ENCODE results near the gene EGFL8. TPM values are rescaled to one million over a fixed set of nuclear protein-coding genes. Genes with fewer than 3 reads are reported as not detected.
"Not testable (repeated sequence)": the region's sequence is repeated elsewhere in the genome, so short reads cannot be mapped to it uniquely, and the experiment has no call there.

Gene EGFL8
- total RNA-seq, 2 donors from 2014 or later = 6.7 to 10.1 TPM

GRCh38 chr6:32190054-32190851 is 25.9 kb downstream of the EGFL8 start, which contains the start of gene PBX2:
Gene PBX2, minus strand, starts transcription at chr6:32190202. Its CDS starts 287 bp downstream, at chr6:32189915.
- Mint-ChIP-seq H3K4me1 (peaks cover 48% of the 10 kb centered on the region), H3K36me3 (ENCODE audit: low read depth) (peaks cover 76% of the 10 kb centered on the region), H3K27me3 (no peaks in the 10 kb centered on the region), H3K27ac (peak within 1 kb of the TSS; percentile 98), H3K9me3 (no peaks in the 10 kb centered on the region), H3K4me3 (peak within 1 kb of the TSS; percentile 98)
- ATAC-seq (replicated peaks) = peak; percentile 63

DNA sequence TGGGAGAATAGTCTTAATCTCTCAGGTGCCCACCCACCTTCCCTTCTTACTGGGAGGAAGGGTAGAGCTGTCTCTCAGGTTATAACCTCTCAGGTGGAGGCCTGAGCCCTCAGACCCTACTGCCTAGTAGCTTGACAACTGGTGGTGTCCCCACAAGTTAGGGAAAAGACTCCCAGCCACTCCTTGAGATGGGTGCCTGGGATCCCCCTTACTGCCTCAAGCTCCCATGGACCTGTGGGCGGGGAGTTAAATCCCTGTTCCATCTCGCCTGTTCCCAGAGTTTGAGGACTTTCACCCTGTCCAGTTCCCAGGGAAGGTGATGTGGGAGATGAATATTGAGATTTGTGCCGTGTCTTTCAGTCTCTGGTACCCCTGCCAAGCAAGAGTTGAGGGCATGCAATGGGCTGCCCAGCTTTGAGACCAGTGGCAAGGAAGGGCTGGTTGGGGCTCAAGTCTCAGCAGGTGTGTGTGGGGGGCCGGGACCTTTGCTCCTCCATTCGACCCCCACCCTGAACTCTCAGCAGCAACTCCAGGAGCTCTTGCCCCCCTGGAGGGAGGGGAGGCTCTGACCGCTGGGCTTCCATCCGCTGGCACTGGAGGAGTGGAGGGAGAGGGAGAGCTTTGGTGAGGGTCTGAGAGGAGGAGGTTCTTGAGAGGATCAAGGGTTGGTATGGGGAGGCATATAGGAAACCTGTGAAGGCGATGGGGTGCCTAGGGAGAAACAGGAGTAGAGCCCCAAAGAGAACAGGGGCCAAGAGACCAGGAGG is 26.7 kb downstream of the EGFL8 start:
- peak overlapping the region; percentile 98 for H3K4me3 Mint-ChIP-seq
- H3K27me3 Mint-ChIP-seq = no peaks in the 10 kb centered on the region
- H3K27ac Mint-ChIP-seq = peak overlapping the region; percentile 98
- ATAC-seq (replicated peaks) = no peak
- peaks cover 43% of the 10 kb centered on the region for H3K4me1 Mint-ChIP-seq
- peaks cover 68% of the 10 kb centered on the region for H3K36me3 Mint-ChIP-seq (ENCODE audit: low read depth)
- H3K9me3 Mint-ChIP-seq = no peaks in the 10 kb centered on the region

DNA sequence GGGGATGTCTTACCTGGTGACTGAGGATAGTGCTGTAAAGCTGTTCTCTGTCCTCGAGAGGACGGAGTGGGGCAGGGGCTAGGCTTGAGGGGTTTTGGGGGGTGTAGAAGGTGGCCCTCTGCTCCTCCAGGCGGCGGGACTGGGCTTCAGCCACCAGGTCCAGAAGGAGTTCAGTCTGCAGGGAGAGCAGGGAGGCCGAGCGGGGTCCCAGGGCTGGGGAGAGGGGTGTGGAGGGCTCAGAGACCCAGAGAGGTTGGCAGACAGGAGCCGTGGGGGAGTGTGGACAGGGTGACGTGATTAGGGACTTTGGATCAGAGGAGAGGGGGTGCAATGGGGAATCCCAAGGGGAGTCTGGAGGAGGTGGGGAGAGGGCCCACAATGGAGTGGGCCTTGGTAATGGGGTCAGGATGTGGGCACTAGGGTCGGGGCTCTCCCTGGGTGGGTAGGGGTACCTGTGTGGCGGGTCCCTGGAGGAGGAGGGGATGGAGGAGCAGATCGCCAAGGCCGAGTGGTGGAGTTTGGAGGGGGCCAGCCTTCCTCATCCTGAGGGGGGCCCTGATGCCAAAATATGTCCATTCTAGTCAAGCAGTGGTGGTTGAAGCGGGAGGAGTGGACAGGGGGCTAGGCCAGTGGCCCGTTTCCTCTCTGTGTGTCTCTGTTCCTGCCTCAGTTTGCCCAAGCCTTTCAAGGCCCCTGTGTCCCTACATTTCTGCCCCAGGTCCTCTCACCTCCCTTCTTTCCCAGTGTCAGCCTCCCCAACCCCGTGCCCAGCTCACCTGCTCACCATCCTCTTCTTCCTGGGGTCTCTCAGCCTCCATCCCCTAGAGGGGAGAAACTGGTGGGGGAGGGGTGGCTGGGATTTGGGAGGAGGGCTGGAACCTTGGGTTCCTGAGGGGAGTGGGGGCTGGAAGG is 27.6 kb downstream of the EGFL8 start:
- Mint-ChIP-seq H3K4me3 (peak overlapping the region; percentile 98), H3K36me3 (ENCODE audit: low read depth) (peaks cover 59% of the 10 kb centered on the region), H3K9me3 (no peaks in the 10 kb centered on the region), H3K27ac (peak overlapping the region; percentile 98), H3K27me3 (no peaks in the 10 kb centered on the region), H3K4me1 (peaks cover 39% of the 10 kb centered on the region)
- no peak for ATAC-seq (replicated peaks)

DNA sequence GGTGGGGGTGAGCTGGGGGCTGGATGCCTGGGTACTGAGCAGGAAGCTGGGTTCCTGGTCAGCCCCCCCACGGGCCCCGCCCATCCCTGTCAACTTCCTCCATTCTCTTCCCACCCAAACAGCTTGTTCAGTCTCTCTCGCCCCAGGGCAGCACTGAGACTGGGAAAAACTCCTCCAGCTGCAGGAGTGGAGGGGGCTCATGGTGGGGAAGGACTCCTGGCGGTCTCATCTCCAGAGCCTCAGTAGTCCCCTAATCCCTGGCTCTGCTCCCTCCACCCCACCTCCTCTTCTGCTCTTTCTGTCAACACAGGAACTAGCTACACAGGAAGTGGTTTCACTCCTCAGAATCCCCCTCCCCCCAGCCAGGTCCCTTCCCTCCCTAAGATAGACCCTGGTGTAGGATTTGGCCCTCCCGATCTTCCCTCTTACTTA is 28.2 kb downstream of the EGFL8 start, which contains the start of gene GPSM3:
Gene GPSM3 (minus strand): TSS at position 36 of the 432 bp plus-strand sequence. CDS start 130 bp downstream, outside the sequence.
- H3K36me3 Mint-ChIP-seq (ENCODE audit: low read depth) = peaks cover 53% of the 10 kb centered on the region
- H3K4me3 Mint-ChIP-seq = peak within 1 kb of the TSS; percentile 98

GRCh38 chr6:32193096-32193495 is 28.7 kb downstream of the EGFL8 start:
- H3K27me3 Mint-ChIP-seq; H3K9me3 Mint-ChIP-seq; ATAC-seq (replicated peaks): not testable (repeated sequence)
- H3K27ac Mint-ChIP-seq = peak overlapping the region; percentile 98
- H3K36me3 Mint-ChIP-seq (ENCODE audit: low read depth) = peaks cover 48% of the 10 kb centered on the region
- peak overlapping the region; percentile 98 for H3K4me3 Mint-ChIP-seq
- H3K4me1 Mint-ChIP-seq = peaks cover 32% of the 10 kb centered on the region

More for the DNA sequence above, 28.2 kb downstream of the EGFL8 start, which contains the start of gene GPSM3:
- Mint-ChIP-seq H3K27ac (peak within 1 kb of the TSS; percentile 98), H3K9me3 (no peaks in the 10 kb centered on the region), H3K27me3 (no peaks in the 10 kb centered on the region), H3K4me1 (peaks cover 34% of the 10 kb centered on the region)
- no peak for ATAC-seq (replicated peaks)

DNA sequence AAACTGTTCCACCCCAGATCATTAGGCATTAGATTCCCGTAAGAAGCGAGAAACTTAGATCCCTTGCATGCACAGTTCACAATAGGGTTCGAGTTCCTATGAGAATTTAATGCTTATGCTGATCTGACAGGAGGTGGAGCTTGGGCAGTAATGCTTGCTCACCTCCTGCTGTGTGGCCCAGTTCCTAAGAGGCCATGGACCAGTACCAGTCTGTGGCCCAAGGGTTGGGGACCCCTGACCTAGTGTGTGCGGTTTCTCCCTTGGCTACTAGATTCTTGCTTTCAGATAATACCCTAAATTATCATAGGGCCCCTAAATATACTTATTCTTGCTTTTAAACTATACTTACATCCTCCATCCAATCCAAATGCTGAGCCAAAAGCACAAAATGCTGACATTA is 30.0 kb downstream of the EGFL8 start:
- no peaks in the 10 kb centered on the region for H3K9me3 Mint-ChIP-seq
- H3K4me3 Mint-ChIP-seq = peak overlapping the region; percentile 98
- no peak for ATAC-seq (replicated peaks)
- peaks cover 35% of the 10 kb centered on the region for H3K36me3 Mint-ChIP-seq (ENCODE audit: low read depth)
- H3K27me3 Mint-ChIP-seq = no peaks in the 10 kb centered on the region
- H3K4me1 Mint-ChIP-seq = peaks cover 23% of the 10 kb centered on the region
- peak overlapping the region; percentile 97 for H3K27ac Mint-ChIP-seq

GRCh38 chr6:32194825-32195651 is 30.6 kb downstream of the EGFL8 start:
- peak overlapping the region; percentile 97 for H3K27ac Mint-ChIP-seq

DNA sequence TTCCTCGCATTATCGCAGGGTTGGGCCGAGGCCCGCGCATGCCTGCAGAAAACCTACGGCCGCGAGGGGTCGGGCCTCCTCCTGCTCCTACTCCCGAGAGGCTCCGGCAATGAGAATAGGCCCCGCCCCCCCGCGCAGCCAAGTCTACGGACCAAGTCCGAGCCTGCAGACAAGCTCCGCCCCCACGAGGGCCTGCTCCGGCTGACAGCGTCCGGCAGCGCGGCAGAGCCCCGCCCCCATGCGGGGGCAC is 31.2 kb downstream of the EGFL8 start:
- Mint-ChIP-seq H3K9me3 (no peaks in the 10 kb centered on the region), H3K36me3 (ENCODE audit: low read depth) (peaks cover 24% of the 10 kb centered on the region), H3K4me3 (peak overlapping the region; percentile 98), H3K27me3 (peaks cover 3% of the 10 kb centered on the region), H3K4me1 (peaks cover 23% of the 10 kb centered on the region), H3K27ac (peak overlapping the region; percentile 97)
- peak; percentile 89 for ATAC-seq (replicated peaks)

More at GRCh38 chr6:32194825-32195651, 30.6 kb downstream of the EGFL8 start:
- Mint-ChIP-seq H3K9me3 (no peaks in the 10 kb centered on the region), H3K27me3 (no peaks in the 10 kb centered on the region), H3K4me1 (peaks cover 23% of the 10 kb centered on the region), H3K36me3 (ENCODE audit: low read depth) (peaks cover 30% of the 10 kb centered on the region), H3K4me3 (peak overlapping the region; percentile 98)
- no peak for ATAC-seq (replicated peaks)

DNA sequence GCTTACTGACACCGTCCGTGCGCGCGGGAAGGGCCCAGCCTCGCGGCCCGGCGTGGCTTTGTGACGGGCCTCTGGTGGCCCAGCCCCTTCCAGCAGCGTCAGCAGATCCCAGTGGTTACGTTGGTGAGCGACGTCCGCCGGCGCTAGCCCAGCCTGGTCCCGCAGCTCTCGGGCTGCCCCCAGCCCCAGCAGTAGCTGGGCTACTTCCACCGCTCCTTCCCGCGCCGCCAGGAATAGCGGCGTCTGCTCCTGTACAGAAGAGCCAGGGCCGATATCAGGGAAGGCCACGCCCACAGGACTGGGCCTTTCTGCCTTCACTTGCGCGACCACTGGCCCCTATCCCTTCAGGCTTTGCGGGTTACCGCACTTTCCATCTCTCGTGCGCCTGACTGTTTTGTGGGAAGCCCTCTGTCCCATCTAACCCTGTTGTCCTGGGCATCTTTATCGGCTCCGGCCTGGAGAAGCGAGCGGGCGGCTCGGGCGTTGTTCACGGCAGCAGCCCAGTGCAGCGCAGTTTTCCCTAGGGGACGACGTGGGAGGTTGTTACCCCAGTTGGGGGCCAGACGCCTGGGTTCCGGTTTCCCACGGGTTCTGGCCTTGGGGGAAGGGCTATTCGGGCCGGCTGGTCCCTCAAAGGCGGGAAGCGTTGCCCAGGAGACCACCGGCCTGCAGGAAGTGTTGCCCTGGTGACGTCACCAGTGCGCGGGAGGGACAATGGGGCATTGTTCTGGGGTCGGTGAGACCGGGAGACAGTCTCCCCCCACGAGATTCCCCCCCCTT is 31.7 kb downstream of the EGFL8 start:
- Mint-ChIP-seq H3K36me3 (ENCODE audit: low read depth) (peaks cover 19% of the 10 kb centered on the region), H3K4me1 (peaks cover 23% of the 10 kb centered on the region), H3K27me3 (peaks cover 3% of the 10 kb centered on the region), H3K9me3 (no peaks in the 10 kb centered on the region), H3K27ac (peak overlapping the region; percentile 97), H3K4me3 (peak overlapping the region; percentile 98)
- ATAC-seq (replicated peaks) = peak; percentile 87

DNA sequence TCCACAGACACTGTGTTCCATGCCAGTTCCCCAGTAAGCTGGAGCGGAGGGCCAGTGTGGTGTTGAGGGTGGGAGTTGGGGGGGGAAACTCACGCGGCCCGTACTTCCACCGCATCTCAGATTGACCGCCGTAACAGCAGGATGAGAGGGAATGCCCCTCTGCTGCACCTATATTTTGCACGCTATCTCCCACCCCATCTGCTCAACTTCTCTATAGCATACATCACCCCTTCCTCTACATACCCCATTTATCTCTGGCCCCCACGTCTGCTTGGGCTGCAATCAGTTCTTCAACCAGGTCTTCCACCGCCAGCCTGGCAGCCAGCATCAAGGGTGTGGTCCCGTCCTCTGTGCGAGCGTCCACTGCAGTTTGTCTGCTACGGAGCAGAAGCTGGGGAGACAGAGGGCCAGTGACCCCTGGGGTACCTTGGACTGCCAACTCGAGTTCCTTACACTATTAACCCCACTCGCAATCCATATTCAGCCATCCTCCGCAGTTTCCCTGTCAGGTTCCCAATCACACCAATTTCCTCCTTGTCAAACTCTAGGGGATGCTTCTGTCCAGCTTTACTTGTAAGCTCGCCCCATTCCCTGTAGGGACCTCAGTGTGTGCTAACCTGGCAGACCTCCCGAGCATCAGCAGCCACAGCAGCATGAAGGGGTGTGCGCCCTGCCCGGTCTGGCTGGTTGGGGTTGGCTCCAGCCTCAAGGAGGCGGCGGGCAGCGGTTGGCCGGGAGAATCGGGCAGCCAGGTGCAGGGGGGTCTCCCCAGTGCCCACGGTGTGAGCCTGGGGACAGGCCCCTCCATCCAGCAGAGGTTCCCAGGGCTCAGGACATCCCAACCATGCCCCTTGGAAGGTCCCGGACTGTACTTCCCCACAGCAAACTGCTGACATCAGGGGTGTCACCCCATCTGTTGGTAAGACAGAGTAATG is 32.6 kb downstream of the EGFL8 start:
- H3K9me3 Mint-ChIP-seq = no peaks in the 10 kb centered on the region
- H3K27ac Mint-ChIP-seq = peak overlapping the region; percentile 97
- peaks cover 23% of the 10 kb centered on the region for H3K4me1 Mint-ChIP-seq
- ATAC-seq (replicated peaks) = no peak
- H3K36me3 Mint-ChIP-seq (ENCODE audit: low read depth) = peaks cover 11% of the 10 kb centered on the region
- peaks cover 3% of the 10 kb centered on the region for H3K27me3 Mint-ChIP-seq
- H3K4me3 Mint-ChIP-seq = peak overlapping the region; percentile 98

- ATAC-seq (replicated peaks) = no peak
- H3K9me3 Mint-ChIP-seq = no peaks in the 10 kb centered on the region
- H3K4me3 Mint-ChIP-seq = no peak overlapping the region
- peaks cover 22% of the 10 kb centered on the region for H3K4me1 Mint-ChIP-seq
- H3K36me3 Mint-ChIP-seq (ENCODE audit: low read depth) = no peaks in the 10 kb centered on the region
- H3K27me3 Mint-ChIP-seq = peaks cover 3% of the 10 kb centered on the region
- no peak overlapping the region for H3K27ac Mint-ChIP-seq
These were observed 33.9 kb downstream of the EGFL8 start for GRCh38 chr6:32198345-32198696.

DNA sequence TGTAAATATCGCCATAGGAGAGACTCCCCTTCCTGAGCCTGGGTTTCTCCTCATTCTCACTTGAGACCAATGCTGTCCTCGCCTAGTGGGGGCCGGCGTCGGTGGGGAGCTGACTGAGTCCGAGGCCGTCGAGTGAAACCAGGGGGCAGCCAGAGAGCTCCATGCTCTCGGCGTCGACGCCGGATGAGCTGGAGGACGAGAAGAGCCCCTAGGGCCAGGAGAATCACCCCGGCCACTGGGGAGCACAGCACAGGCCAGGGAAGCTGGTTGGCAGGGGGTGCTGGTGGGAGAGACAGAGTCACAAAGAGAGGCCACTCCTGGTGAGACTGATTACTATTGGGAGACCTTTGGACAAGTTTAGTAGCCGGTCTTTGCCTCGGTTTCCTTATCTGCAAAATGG is 34.5 kb downstream of the EGFL8 start:
- no peak for ATAC-seq (replicated peaks)
- Mint-ChIP-seq H3K27ac (no peak overlapping the region), H3K36me3 (ENCODE audit: low read depth) (no peaks in the 10 kb centered on the region), H3K4me3 (no peak overlapping the region), H3K27me3 (peaks cover 3% of the 10 kb centered on the region), H3K4me1 (peaks cover 17% of the 10 kb centered on the region), H3K9me3 (no peaks in the 10 kb centered on the region)
